ENCODE results near the gene CSN2.
"Not testable (repeated sequence)": the region's sequence is repeated elsewhere in the genome, so short reads cannot be mapped to it uniquely, and the experiment has no call there.

Gene CSN2, protein sequence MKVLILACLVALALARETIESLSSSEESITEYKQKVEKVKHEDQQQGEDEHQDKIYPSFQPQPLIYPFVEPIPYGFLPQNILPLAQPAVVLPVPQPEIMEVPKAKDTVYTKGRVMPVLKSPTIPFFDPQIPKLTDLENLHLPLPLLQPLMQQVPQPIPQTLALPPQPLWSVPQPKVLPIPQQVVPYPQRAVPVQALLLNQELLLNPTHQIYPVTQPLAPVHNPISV

DNA sequence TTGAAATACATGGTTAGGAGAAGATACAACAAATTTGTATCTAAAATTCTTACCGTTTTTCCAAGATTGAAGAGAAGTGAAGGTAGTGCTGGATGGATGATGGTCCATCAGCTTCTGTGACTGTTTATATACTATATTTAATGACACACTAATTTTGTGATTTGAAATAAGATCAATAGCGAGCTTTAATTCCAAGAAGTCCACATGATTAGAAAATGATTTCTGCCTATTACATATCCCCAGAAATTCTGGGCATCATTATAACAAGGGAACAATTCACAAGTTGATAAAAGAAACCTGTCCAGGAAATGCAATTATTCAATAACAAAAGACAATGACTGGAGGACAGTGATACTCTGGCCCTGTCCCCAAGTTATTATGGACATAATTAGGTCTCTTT is at the start of gene CSN2:
TSS of gene CSN2 (minus strand) at position 101 of the 400 bp plus-strand sequence. CDS start 4,733 bp downstream, outside the sequence.
- DNase-seq (ENCODE audit: low read depth): no peak

DNA sequence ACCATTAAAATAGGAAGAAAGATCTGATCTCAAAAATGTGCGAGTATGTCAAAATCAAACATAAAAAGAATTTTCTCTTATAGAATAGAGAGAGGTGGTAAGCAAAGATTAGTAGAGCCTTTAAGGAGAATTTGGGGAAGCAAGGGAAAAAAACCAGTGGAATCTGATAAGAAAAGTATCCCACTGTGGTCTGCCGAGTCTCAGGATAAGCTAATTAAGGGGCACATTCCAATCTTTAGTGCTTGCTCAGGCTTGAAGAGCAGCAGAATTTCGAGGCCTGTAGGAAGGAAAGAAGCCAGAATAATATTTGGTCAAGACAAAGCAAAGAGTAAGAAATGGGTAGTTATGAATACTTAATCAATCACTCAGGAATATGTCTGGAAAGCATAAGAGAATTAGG is 43.2 kb upstream of the CSN2 start:
- DNase-seq (ENCODE audit: low read depth): no peak

DNA sequence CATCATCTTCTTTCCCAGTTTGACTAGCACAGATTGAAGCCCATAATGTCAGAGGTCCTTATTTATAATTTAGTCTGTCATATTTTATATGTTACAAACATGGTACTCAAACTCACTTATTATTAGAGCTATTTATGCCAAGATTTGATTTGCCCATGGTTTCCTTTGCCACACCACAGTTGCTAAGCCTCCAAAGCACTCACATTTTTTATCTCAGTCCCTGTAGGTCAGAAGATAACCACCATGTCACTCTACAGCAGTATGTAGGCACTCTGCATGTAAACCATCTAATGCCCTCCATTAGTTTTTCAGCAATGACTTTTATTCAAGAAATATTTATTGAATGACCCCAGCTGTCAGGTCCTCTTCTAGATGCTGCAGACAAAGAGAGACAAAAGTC is 37.0 kb upstream of the CSN2 start:
- no peak for DNase-seq (ENCODE audit: low read depth)

DNA sequence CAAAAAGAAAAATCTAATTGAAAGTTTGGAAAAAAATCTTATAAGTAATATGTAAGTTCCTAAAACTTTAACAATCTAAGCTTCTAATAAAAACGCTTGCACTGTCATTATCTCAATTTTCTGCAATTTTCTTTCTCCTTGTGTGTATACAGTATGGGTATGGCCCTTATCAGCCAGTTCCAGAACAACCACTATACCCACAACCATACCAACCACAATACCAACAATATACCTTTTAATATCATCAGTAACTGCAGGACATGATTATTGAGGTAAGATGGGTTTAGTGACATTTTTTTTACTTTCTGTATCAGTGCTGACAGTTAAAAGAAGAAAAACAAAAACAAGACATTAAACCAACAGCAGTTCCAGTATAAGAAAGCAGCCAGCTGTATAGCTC is 35.2 kb upstream of the CSN2 start:
- DNase-seq (ENCODE audit: low read depth): no peak

DNA sequence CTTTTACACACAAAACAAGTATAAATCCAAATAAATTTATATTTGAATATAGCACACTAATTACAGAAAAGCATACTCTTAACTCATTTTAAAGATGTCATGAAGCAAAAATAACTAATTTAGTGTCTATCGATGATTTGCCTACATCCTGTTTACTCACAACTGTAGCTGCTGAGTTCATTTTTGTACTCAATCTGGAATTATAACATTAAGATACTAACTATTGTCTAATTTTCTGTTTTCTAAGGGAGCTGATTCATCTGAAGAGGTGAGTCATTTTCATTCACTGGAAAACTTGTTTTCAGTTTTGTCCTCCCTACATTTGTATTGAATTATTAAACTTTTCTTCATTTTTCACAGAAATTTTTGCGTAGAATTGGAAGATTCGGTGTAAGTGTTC is 33.9 kb upstream of the CSN2 start:
- DNase-seq (ENCODE audit: low read depth): peak; percentile 3

DNA sequence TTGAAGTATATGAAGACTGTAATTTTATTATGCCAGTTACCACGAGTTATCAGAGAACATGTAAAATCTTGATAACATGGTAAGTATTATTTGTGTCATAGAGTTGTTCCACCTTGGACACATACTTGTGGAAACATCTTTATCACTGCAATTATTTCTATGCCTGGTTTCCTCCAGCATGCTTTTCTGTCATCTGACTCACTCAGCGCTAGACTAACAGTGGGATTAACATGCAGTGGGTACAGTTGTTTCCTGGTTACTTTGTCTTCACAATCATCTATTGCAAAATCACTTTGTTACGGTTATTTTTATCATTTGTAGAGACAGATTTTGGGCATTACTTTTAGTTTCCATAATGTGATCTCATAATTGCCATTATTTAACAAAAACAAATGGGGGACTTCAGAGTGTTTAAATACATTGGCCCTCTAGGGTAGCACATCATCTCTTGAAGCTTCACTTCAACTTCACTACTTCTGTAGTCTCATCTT is 30.0 kb upstream of the CSN2 start, which contains the start of gene STATH:
TSS of gene STATH (plus strand) at position 441 of the 491 bp plus-strand sequence. CDS start 2,472 bp downstream, outside the sequence.
- DNase-seq (ENCODE audit: low read depth): peak; percentile 63

DNA sequence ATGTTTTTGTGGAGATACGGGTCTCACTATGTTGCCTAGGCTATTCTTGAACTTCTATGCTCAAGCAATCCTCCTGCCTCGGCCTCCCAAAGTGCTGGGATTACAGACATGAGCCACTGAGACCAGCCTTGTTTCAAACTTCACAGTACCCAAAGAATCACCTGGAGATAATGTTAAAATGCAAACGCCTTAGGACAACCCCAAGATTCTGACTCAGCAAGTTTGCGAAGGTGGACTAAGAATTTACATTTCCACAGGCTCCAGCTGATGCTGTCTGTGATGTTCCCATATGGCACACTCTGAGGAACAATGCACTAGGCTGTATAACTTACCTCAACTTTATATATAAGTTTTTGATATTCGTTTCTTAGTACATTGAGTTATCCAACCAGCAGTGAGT is 29.3 kb upstream of the CSN2 start:
- no peak for DNase-seq (ENCODE audit: low read depth)

DNA sequence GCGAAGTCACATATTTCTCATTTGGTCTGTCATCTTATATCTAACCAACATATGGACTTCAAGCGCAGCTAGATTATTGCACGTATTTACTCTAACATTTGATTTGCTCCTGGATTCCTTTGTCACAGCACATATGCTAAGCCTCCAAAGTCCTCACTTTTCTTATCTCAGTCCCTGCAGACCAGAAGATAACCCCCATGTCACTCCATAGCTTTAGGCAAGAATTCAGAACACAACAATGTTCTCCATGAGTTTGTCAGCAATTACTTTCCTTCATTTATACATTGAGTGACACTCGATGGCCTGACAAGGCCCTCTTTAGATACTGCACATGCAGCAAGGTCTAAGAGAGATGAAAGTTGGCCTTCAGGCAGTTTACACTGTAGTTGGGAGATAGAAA is 25.5 kb upstream of the CSN2 start:
- DNase-seq (ENCODE audit: low read depth): no peak

DNA sequence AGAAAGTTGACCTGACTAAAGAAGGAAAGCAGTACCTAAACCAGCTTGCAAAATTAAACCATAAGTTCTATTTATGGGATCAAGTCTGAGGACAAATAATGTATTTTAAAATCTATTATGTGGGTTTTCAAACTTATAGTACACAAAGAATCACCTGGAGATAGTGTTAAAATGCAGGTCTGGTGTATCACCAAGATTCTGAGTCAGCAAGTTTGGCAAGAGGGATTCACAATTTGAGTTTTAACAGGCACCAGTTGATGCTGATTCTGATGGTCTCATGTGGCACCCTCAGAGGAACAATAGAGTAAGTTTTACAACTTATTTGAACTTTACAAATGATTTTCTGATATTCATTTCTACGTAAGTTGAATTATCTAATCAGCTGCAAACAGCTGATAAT is 21.1 kb upstream of the CSN2 start:
- no peak for DNase-seq (ENCODE audit: low read depth)

DNA sequence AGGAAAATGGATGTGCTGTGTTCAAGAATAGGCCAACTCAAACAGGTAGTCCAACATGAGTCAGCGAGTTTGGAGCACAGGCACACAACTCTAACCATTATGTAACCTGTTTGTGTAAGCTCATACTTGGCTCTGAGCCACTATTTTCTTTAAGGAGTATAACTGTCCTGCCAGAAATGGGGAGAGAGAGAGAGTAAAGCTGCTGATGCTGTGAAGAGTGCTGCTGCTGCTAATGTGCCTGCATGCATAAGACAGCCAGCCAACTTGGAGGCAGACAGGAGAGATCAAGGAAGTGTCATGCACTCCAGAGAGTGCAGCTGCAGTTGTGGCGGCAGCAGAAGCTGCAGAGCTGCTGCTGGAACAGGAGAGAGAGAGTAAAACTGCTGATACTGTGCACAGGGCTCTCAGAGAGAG is 18.5 kb upstream of the CSN2 start:
- DNase-seq (ENCODE audit: low read depth): peak; percentile 12

DNA sequence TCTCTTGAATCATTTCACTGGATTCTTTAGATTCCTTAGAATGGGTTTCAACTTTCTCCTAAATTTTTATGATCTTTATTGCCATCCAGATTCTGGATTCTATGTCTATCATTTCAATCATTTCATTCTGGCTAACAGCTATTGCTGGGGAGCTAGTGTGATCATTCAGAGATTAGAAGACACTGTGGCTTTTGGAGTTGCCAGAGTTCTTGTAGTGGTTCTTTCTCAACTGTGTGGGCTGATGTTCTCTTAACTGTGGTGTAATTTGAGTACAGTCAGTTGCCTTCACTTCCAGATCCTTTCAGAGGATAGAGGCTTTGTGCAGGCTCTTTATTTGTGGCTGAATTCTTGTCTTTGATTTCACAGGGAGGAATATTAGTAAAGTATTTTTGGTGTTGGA is 12.1 kb upstream of the CSN2 start:
- peak; percentile 49 for DNase-seq (ENCODE audit: low read depth)

DNA sequence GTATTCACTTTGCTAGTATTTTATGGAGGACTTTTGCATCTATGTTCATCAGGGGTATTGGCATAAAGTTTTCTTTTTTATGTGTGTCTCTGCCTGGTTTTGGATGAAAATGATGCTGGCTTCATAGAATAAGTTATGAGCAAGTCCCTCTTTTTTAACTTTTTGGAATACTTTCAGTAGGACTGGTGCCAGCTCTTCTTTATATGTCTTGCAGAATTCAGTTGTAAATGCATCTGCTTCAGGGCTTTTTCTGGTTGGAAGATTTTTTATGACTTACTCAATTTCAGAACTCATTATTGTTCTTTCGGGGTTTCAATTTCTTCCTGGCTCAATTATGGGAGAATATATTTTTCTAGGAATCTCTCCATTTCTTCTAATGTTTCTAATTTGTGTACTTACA is 9.1 kb upstream of the CSN2 start:
- DNase-seq (ENCODE audit: low read depth): no peak

DNA sequence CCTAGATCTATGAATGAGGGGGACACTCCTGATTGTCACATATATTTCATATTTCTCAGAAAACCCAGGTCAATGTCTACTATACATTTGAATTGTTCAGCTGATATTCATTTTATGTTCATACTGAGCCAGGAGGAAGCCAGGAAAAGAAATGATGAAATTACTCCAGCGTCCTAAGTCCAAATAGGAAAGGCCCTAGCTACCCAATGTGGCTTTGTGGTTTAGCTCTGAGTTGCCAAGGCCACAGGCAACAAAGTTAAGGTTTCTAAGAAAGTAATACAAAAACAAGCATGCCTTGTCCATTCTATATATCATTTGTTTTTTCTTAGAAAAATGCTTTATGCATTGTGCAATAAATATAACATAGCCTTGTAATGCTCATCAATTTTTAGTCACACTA is 4.5 kb upstream of the CSN2 start:
- peak; percentile 11 for DNase-seq (ENCODE audit: low read depth)

DNA sequence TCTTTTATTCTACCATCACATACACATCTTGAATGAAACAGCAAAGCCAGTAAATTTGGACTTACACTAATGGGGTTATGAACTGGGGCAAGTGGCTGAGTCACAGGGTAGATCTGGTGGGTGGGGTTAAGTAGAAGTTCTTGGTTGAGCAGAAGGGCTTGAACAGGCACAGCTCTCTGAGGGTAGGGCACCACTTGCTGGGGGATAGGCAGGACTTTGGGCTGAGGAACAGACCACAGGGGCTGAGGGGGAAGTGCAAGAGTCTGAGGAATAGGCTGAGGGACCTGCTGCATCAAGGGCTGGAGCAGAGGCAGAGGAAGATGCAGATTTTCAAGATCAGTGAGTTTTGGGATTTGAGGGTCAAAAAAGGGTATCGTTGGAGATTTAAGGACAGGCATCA is 8.3 kb downstream of the CSN2 start:
- no peak for DNase-seq (ENCODE audit: low read depth)

DNA sequence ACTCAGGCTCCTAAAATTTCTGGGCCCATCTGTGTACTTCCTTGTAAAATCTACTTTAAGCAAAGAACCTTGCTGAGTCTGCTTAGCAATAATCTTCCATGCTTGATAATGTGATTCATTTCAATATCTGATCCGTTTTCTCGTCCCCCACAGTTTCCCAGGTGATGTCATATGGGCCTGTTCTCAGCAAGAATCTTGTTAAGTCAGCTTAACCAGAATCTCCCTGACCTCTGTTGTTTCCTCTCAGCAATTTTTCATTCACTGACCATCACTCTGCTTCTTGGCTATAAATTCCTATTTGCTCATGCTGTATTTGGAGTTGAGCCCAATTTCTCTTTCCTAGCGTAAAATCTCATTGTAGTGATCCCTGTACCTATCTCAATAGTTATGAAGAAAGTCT is 13.9 kb downstream of the CSN2 start:
- DNase-seq (ENCODE audit: low read depth): peak; percentile 16

DNA sequence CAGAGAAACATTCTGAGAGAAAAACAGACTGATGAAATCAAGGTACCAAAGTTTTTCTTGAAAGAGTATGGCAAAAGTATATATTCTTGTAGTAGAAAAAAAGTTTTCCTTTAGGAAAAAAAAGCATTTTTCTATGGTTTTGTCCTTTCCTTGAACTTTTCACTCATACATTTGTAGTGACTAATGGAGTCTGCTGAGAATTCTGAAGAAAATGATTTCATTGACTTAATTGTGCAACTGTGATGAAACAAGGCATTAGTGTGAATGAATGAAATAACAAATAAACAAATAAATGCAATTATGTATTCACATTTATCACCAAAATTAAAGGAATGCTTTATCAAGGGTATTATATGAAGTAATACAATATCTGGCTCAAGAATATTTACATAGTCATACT is 29.0 kb downstream of the CSN2 start:
- peak; percentile 60 for DNase-seq (ENCODE audit: low read depth)

DNA sequence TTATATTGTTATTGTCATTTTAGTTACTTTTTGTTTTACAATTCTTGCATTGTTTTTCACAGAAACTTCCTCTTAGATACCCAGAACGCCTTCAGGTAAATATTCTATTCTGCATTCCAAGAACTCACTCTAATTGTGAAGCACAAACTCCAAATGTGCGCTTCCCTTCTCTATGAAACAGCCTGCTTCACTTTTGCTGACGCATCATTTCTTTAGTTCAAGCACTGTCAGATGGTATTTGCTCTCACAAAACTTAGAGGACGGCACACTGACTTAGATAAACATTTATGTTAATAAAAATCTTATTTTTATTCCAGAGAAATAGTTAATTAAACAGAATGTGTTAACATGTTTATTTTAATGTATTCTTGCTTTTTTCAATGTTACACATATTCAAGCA is 31.4 kb downstream of the CSN2 start:
- no peak for DNase-seq (ENCODE audit: low read depth)

DNA sequence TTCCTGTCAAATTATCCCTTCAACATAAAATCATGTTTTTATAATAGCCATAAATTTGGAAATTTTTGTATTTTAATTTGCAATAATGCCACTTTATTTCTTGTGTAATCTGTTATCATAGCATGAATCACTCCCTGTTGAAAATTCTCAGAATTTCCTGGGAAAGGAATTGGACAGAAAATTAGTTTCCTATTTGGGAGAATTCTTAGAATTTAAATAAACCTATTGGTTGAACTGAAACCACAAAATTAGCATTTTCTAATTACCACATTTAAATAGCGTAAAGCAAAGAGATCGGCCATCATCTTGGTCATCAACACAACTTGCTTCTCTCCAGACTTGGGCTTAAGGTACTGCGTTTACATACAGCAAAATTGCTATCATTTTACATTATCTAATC is 34.8 kb downstream of the CSN2 start, which contains the start of gene CSN1S1:
TSS of gene CSN1S1 (plus strand) at position 301 of the 400 bp plus-strand sequence. CDS start 1,488 bp downstream, outside the sequence.
- no peak for DNase-seq (ENCODE audit: low read depth)

DNA sequence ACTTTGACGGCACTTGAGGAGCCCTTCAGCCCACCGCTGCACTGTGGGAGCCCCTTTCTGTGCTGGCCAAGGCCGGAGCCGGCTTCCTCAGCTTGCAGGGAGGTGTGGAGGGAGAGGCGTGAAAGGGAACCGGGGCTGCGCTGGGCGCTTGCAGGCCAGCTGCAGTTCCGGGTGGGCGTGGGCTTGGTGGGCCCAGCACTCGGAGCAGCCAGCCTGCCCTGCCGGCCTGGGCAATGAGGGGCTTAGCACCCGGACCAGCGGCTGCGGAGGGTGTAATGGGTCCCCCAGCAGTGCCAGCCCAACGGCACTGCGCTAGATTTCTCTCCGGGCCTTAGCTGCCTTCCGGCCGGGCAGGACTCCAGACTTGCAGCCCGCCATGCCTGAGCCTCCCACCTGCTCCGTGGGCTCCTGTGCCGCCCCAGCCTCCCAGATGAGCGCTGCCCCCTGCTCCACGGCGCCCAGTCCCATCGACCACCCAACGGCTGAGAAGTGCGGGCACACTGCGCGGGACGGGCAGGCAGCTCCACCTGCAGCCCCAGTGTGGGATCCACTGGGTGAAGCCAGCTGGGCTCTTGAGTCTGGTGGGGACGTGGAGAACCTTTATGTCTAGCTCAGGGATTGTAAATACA is 41.6 kb downstream of the CSN2 start:
- not testable (repeated sequence) for DNase-seq (ENCODE audit: low read depth)

DNA sequence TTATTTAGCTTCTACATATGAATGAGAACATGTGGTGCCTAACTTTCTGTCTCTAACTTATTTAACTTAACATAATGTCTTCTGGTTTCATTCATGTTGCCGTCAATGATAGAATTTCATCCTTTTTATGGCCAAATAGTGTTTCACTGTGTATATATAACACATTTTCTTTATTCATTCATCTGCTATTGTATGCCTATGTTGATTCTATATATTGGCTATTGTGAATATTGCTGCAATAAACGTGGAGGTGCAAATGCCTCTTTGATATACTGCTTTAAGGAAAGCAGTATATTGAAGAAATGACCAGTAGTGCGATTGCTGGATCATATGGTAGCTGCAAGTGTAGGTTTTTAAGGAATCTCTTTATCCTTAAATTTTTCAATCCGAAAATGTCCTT is 44.7 kb downstream of the CSN2 start:
- DNase-seq (ENCODE audit: low read depth): no peak

DNA sequence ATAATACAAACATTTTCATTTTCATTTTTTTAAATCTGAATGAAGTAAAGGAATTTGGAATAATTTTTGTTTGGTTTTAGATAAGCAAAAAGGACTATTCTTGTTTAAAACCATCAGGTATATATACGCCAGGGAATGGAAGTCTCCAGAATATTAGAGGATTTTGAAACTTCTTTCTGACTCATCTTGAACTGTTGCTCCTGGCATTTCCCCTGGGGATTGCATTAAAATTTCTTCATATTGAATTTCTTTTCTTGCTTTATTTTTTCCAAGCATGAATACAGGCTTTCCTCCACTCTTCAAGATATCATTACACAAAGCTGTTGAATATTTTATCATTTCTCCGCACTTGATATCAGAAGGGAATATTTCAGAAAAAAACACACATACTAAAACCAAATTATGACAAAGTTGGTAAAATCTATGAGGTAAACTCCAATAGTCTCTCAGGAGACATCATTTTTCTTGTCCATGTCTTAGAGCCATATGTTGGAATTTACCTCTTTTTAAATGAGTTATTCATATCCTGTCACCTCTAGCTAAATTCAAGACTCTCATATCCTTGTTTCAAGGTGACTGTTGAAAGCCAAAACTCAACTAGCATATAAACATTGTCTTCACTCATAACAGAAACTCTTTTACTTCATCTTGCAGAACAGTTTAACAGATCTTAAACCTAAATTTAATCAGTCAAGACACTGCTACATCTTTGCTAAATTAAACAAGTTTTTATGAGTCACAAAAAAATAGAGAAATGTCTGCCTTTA is 55.3 kb downstream of the CSN2 start:
- peak; percentile 36 for DNase-seq (ENCODE audit: low read depth)

DNA sequence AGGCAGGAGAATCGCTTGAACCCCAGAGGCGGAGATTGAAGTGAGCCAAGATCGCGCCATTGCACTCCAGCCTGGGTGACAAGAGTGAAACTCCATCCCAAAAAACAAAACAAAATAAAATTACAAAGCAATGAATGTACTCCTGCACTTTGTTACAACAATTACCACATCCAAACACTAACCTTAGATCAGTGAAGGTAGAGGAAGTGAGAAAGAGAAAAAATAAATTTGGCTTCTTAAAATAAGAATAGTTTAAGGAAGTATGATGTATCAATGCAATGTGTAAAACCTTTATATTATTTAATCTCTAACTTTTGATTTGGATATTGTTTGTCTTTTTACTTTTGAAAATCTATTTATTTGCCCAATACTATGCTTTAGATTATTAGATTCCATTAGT is 56.3 kb downstream of the CSN2 start:
- DNase-seq (ENCODE audit: low read depth): no peak

DNA sequence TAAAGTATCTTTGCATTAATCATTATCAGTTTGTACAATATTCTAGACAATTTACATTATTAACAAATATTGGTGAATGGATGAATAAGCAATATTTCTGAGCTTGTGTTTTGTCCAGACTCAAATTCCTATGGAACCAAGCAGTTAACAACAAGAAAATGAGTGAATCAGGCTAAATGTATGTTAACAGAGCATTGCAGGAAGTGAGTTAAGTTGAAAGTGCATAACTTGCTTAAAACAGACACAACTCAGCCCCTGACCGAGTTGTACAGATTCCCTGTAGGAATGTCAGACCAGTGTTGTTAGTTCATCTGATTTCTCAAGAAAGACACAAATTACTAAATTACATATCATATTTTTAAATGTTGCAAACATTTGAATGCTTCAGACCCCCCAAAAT is 58.4 kb downstream of the CSN2 start:
- peak; percentile 46 for DNase-seq (ENCODE audit: low read depth)
